Naive thymus-derived CD8-positive, alpha-beta T cell (primary cell): Measurements from ENCODE around the gene KIAA1328. TPM values are rescaled to one million over a fixed set of nuclear protein-coding genes. Genes with fewer than 3 reads are reported as not detected.
A peak's percentile ranks its signal among the peaks of the same experiment; 100 is the strongest.

Experiments used
- ATAC-seq, 2 donors: fragments of 150-1000 bp; cut with Tn5 transposase in 1 of 2; sonication (Bioruptor Pico), chemical (Tn5 transposase) in 1 of 2; 1 replicate in 1 of 2; 2 replicates in 1 of 2; pipeline ENCODE4 v1.10.0; 2021; ENCODE audit warnings: mild to moderate bottlenecking in 2 of 2, moderate library complexity in 2 of 2
- POLR2A ChIA-PET: fragments of 350-600 bp; sonication (Branson Sonifier 250); formaldehyde crosslinking; loops from one replicate; lab custom pipeline; 2021; ENCODE audit warnings: antibody characterized with exemption; lab: Charles Lee
- DNase-seq, 10 donors: peaks; one replicate each; pipeline versions ENCODE4 v3.0.0 to v3.0.0-alpha.2; 2020 to 2022
- H3K27ac Mint-ChIP-seq, 10 donors: one replicate each; pipeline ENCODE4 v1.8.0; 2020 to 2022; ENCODE audit warnings: mild to moderate bottlenecking in 10 of 10, mixed read lengths in 10 of 10, moderate library complexity in 4 of 10, inconsistent platforms in 1 of 10
- H3K27me3 Mint-ChIP-seq, 5 donors: one replicate each; pipeline ENCODE4 v1.8.0; 2021 to 2022; ENCODE audit warnings: mixed read lengths in 5 of 5
- H3K36me3 Mint-ChIP-seq, 3 donors: one replicate each; pipeline ENCODE4 v1.8.0; 2020 to 2022; ENCODE audit warnings: mixed read lengths in 3 of 3, mild to moderate bottlenecking in 2 of 3, inconsistent platforms in 1 of 3
- H3K4me1 Mint-ChIP-seq, 4 donors: one replicate each; pipeline ENCODE4 v1.8.0; 2021 to 2022; ENCODE audit warnings: mixed read lengths in 4 of 4
- H3K4me3 Mint-ChIP-seq, 10 donors: one replicate each; pipeline ENCODE4 v1.8.0; 2020 to 2022; ENCODE audit warnings: mild to moderate bottlenecking in 10 of 10, mixed read lengths in 10 of 10, moderate library complexity in 6 of 10, inconsistent platforms in 1 of 10
- H3K9me3 Mint-ChIP-seq, 9 donors: one replicate each; pipeline ENCODE4 v1.8.0; 2020 to 2022; ENCODE audit warnings: mixed read lengths in 9 of 9, mild to moderate bottlenecking in 3 of 9, inconsistent platforms in 1 of 9, moderate library complexity in 1 of 9
- polyA plus RNA-seq, 3 donors: library from polyadenylated mRNA; unstranded; fragments of 300-500 nt; fragmentation: Illumina TruSeq; gene quantifications; one replicate each; pipeline ENCODE4 v1.2.3, GENCODE V29; 2021
- total RNA-seq, 8 experiments: library from RNA in 2 of 8; stranded (reverse) in 2 of 8; gene quantifications; one replicate each; pipeline ENCODE4 v1.2.3 and lab custom pipeline; 2021 to 2026

KIAA1328 gene
- total and polyA plus RNA-seq, 5 experiments from 2014 or later = 6.3 to 15.1 (median 10.8) TPM

DNA sequence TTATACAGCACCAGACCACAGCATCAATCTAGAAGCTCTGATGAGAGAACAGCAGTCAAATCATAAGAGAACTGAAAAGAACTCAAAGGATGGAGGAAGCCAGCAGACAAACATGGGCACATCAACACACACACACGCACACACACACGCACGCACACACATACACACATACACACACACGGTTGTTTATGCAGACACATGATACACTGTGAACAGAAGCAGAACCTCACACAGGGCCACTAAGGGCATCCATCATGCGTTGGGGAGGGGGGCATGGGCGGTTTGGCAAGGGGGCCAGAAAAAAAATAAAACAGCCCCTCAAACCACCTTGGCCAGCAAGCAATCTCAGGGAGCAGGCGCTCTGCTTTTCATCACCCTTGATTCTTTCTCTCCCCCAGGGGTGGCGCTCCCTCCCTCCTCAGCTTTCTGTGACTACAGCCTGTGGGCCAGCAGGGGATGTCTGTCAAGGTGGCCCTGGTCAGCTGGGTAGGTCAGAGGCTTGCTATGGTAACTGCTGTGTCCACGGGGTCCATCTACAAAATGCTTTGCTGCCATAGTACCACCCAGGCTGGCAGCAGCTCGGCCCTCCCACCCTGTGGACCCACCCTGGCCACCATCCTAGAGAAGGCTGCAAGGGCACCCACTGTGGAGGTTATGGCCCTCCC is 418.7 kb downstream of the KIAA1328 start:
- no peak overlapping the region for H3K4me3 Mint-ChIP-seq
- POLR2A ChIA-PET = no interaction called here
- DNase-seq (no peak), ATAC-seq (no peak)
- peaks cover 0 to 13% (median 2%) of the 10 kb centered on the region in 3 donors for H3K36me3 Mint-ChIP-seq
- peaks cover 30 to 71% (median 59%) of the 10 kb centered on the region in 5 donors for H3K27me3 Mint-ChIP-seq
- no peak overlapping the region for H3K27ac Mint-ChIP-seq
- peaks cover 4 to 10% (median 7%) of the 10 kb centered on the region in 4 donors for H3K4me1 Mint-ChIP-seq
- H3K9me3 Mint-ChIP-seq = peaks cover 0 to 18% (median 9%) of the 10 kb centered on the region in 9 donors

DNA sequence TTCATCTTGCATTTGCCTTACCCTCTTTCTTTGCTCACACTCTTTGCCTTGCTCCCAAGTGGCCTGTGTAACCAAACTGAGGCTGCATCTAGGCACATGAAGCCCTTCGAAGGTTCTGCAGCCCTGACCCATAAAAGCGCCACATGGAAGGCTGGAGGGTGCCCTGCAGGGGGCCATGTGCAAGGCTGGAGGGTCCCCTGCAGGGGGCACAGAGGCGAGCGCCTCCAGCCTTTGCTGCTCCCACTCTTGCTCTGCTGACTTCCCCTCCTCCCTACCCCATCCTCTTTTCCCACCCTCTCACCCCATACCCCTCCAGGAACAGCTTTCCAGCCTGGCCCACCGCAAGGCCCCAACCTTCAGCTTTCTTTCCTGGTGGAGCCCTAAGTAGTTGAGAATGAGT is 419.4 kb downstream of the KIAA1328 start:
- Mint-ChIP-seq H3K4me1 (peaks cover 4 to 10% (median 7%) of the 10 kb centered on the region in 4 donors), H3K36me3 (peaks cover 0 to 13% (median 2%) of the 10 kb centered on the region in 3 donors), H3K27ac (no peak overlapping the region), H3K27me3 (peaks cover 30 to 71% (median 59%) of the 10 kb centered on the region in 5 donors), H3K9me3 (peaks cover 0 to 18% (median 9%) of the 10 kb centered on the region in 9 donors), H3K4me3 (no peak overlapping the region)
- POLR2A ChIA-PET = no interaction called here
- ATAC-seq (no peak), DNase-seq (no peak)

DNA sequence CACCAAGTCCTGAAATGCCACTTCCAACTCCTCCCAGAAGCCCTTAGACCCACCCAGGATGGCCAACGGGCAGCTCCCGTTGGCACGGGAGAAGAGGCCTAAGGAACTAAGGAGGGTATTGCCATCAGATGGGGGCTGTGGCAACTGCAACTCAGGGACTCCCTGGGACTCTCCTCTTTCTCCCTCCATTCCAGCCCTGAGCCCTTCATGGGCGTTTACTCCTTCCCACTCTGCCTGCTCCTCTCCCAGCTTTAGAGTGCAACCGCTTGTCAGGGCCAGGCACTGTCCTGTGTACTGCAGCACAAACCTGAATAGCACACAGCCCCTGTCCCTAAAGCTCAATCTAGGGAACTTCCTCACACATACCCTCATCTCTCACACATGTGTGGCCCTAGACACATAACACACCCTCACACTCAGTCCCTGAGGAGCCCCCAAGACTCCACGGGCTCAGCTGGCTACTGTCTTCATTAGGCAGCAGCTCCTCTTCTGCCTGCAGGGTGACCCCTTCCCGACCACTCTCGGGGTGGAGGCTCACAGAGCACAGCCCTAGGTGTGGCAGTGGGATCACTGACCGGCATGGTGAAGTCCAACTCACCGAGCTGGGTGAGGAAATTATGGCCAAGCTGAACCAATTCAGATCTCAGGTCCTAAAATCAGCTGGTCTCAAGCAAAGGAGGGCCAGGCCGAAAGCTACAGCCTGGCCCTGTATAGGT is 420.4 kb downstream of the KIAA1328 start:
- H3K4me1 Mint-ChIP-seq = peaks cover 0 to 7% (median 5%) of the 10 kb centered on the region in 4 donors
- H3K4me3 Mint-ChIP-seq = no peak overlapping the region
- peaks cover 0 to 18% (median 8%) of the 10 kb centered on the region in 9 donors for H3K9me3 Mint-ChIP-seq
- DNase-seq (no peak), ATAC-seq (no peak)
- H3K27me3 Mint-ChIP-seq = peaks cover 26 to 62% (median 51%) of the 10 kb centered on the region in 5 donors
- H3K27ac Mint-ChIP-seq = no peak overlapping the region
- POLR2A ChIA-PET = no interaction called here
- peaks cover 0 to 9% (median 0%) of the 10 kb centered on the region in 3 donors for H3K36me3 Mint-ChIP-seq

DNA sequence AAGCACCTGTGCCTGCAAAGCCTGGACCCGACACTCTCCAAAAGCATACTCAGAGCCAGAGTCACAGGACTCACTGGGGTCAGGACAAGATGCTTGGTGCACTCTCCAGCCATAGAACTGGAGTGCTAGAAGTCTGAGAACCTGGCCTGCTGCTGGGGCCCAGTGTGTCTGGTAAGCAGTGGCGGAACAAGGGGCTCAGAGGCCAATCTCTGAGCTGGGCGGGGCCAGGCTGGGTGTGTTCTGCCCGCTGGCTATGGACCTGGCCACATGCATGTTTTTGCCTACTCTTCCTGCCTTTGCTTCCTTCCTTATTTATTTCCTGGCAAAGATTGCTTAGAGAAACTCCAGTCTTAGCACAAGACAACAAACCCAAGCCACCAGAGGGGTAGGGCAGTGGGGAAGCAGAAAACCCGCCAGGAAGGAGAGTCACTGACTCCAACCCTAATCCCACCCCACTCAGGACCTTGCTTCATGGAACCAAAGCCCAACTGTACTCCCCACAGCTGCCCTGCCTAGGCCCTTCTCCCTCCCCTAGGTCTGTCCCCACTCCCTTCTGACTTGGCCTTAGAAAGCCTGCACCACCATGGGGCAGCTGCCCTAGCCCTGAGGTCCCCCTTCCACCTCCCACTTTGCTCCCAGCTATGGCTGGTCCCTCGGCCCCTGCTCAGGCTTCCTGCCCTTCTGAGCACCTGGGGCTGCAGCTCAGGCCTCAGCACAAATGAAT is 421.1 kb downstream of the KIAA1328 start:
- Mint-ChIP-seq H3K36me3 (peaks cover 0 to 5% (median 3%) of the 10 kb centered on the region in 3 donors), H3K9me3 (peaks cover 0 to 18% (median 3%) of the 10 kb centered on the region in 9 donors), H3K27me3 (peaks cover 28 to 62% (median 52%) of the 10 kb centered on the region in 5 donors), H3K27ac (no peak overlapping the region), H3K4me3 (no peak overlapping the region), H3K4me1 (peaks cover 0 to 13% (median 9%) of the 10 kb centered on the region in 4 donors)
- ATAC-seq (no peak), DNase-seq (no peak)
- POLR2A ChIA-PET = no interaction called here

DNA sequence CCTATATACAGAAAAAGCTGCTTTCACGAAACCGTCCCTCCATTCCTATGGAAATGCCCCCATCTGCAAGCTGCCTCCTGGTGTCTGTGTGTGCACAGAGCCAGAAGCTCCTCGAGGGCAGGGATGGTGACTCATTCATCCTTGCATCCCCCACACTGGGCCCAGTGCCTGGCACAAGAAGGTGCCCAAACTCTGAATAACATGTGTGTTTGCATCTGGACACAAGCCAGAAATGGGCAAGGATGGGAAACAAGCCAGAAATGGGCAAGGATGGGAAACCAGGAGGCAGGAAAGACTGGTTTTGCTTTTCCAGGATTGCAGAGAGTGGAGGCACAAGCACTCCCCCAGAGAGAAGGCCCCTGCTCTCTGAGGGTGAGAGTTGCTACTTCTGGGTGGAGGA is 422.8 kb downstream of the KIAA1328 start:
- Mint-ChIP-seq H3K4me1 (peaks cover 0 to 14% (median 9%) of the 10 kb centered on the region in 4 donors), H3K4me3 (peak overlapping the region in 2 of 10 donors; percentile 4 to 29), H3K36me3 (peaks cover 0 to 3% (median 0%) of the 10 kb centered on the region in 3 donors), H3K27me3 (peaks cover 29 to 69% (median 57%) of the 10 kb centered on the region in 5 donors), H3K27ac (no peak overlapping the region), H3K9me3 (peaks cover 0 to 17% (median 2%) of the 10 kb centered on the region in 9 donors)
- DNase-seq (no peak), ATAC-seq (no peak)
- POLR2A ChIA-PET = no interaction called here

DNA sequence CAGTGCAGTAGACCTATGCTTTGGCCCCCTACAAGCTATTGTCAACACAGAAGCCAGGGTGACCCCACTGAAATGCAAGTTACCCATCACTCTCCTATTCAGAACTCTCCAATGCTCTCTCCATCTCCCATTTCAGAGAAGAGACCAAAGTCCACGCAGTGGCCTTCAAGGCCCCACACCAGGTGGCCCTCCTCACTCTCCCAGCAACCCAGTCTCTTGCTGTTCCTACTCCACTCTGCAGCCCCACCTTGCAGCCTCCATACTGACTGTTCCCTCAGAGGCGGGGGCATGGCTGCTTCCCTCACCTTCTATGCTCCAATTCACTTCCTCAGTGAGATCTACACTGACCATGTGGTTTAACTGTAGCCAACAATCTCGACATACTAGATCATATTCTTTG is 423.4 kb downstream of the KIAA1328 start:
- Mint-ChIP-seq H3K4me1 (peaks cover 0 to 14% (median 8%) of the 10 kb centered on the region in 4 donors), H3K27me3 (peaks cover 27 to 76% (median 53%) of the 10 kb centered on the region in 5 donors), H3K4me3 (peak overlapping the region in 7 of 10 donors; percentile 1 to 61 (median 50)), H3K36me3 (peaks cover 0 to 3% (median 0%) of the 10 kb centered on the region in 3 donors), H3K9me3 (peaks cover 0 to 13% (median 2%) of the 10 kb centered on the region in 9 donors), H3K27ac (no peak overlapping the region)
- DNase-seq (no peak), ATAC-seq (no peak)
- POLR2A ChIA-PET = no interaction called here

DNA sequence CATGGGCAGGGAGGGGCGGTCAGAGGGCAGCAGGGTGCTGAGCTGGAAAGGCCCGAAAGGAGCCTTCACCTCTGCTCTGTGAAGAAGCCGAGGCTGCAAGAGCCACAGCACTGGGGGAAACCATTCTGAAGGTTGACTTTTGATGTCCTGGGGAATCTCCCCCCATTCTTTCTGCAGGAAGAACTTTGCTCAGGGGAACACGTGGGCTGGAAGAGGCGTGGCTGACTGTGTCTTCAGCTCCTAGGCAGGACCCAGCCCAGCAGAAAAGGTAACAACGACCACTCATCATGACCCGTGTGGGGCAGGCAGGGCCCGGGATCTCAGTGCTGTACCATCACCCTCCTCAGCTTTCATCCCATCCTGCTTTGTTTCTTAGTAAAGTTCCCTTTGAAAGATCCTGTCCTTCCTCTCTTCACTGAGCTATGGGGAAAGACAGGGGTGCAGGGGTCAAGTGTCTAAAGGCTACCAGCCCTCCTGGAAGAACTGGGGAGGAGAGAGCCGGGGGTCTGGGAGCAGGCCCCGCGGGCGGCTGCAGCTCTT is 424.0 kb downstream of the KIAA1328 start:
- no peak for DNase-seq
- POLR2A ChIA-PET = no interaction called here
- Mint-ChIP-seq H3K27ac (peak overlapping the region in 1 of 10 donors; percentile 73), H3K4me3 (peak overlapping the region in 7 of 10 donors; percentile 2 to 61 (median 55)), H3K9me3 (peaks cover 0 to 14% (median 0%) of the 10 kb centered on the region in 9 donors), H3K27me3 (peaks cover 28 to 82% (median 54%) of the 10 kb centered on the region in 5 donors), H3K4me1 (peaks cover 0 to 14% (median 8%) of the 10 kb centered on the region in 4 donors), H3K36me3 (peaks cover 0 to 3% (median 0%) of the 10 kb centered on the region in 3 donors)
- ATAC-seq = no peak

DNA sequence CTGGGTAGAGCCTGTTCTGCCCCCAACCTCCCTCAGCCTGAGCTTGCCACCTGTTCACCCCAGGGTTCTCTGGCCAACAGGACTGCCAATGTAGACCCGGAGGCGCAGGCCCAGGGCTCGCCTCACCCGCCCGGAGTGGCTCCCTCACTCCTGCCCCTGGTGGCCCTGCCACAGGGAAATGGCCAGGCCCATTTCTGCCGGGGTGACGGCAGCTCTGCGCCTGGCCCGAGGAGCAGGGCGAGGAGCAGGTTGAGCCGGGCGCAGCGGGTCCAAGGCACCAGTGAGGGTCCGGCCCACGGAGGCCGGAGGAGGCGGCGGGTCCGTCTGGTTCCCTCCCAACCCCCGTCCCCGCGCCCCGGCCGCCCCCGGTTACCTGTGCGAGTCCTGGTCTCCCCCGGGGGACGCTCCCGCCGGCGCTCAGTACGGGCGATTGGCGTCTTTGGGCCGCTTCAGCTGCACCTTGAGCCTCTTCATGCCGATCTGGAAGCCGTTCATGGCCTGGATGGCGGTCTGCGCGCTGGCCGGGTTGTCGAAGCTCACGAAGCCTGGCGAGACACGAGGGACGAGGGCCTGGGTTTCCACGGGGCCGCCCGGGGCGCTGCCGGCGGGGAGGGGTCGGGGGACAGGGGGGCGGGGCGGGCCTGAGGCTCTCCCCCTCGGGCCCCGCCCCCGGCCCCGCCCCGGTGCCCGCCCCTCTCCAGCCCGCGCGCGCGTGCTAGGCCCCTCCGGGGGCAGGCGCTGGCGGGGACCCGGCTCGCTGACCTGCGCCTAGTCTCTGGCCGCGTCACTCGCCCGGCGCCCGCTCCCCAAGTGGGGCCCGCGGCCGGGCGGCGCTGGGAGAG is 424.7 kb downstream of the KIAA1328 start:
- H3K4me3 Mint-ChIP-seq = peak overlapping the region in 3 of 10 donors; percentile 12 to 60 (median 23)
- no peak for DNase-seq
- no peak overlapping the region for H3K27ac Mint-ChIP-seq
- H3K9me3 Mint-ChIP-seq = peaks cover 0 to 9% (median 0%) of the 10 kb centered on the region in 9 donors
- H3K27me3 Mint-ChIP-seq = peaks cover 32 to 89% (median 60%) of the 10 kb centered on the region in 5 donors
- peaks cover 0 to 3% (median 0%) of the 10 kb centered on the region in 3 donors for H3K36me3 Mint-ChIP-seq
- ATAC-seq = no peak
- POLR2A ChIA-PET = no interaction called here
- peaks cover 0 to 14% (median 9%) of the 10 kb centered on the region in 4 donors for H3K4me1 Mint-ChIP-seq

DNA sequence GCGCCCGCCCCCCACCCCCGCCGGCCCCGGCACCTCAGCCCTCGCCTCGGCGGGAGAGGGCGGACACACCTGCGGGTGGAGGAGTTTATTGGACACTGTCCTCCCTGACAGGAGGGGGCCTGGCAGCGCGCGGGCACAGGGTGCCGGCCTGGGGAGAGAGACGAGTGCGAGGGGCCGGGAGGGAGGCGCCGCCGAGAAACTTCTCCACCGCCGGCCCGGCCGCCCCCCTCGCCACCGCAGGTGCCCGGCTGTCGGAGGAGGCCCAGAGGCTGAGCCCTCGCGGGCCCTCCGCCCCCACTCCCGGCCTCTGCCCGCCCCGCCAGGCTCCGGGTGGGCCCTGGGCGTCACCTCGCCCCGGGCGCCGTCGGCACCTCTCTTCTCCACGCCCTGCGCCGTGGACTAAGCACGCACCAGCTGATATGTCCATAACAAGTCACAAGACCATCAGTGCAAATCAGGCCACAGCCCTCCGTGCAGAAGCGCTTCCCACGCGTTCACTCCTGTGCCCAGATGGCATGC is 425.4 kb downstream of the KIAA1328 start:
- no peak overlapping the region for H3K27ac Mint-ChIP-seq
- peaks cover 0 to 14% (median 8%) of the 10 kb centered on the region in 4 donors for H3K4me1 Mint-ChIP-seq
- peak overlapping the region in 8 of 10 donors; percentile 33 to 86 (median 74) for H3K4me3 Mint-ChIP-seq
- peaks cover 0 to 3% (median 0%) of the 10 kb centered on the region in 3 donors for H3K36me3 Mint-ChIP-seq
- peaks cover 32 to 88% (median 56%) of the 10 kb centered on the region in 5 donors for H3K27me3 Mint-ChIP-seq
- no peak for ATAC-seq
- DNase-seq = no peak
- POLR2A ChIA-PET = no interaction called here
- H3K9me3 Mint-ChIP-seq = peaks cover 0 to 9% (median 0%) of the 10 kb centered on the region in 9 donors

DNA sequence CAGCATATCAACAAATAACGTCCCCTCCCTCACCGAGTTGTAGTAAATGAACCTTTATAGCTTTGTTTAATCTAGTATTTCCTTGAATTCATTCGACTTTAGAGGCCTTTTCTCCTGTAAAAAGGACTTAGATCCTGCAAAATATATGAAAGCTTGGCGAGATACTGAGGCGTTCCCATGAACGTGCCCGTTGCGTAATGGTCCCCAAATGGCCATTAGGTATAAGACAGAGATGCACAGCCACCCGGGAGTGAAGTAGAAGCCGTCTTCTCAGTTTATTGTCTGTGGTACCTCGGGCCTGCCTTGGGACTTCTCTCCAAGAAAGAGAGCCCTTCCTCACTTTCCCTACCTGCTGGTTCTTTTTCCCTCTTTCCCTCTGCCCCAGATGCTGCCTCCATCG is 426.0 kb downstream of the KIAA1328 start:
- H3K4me1 Mint-ChIP-seq = peaks cover 0 to 14% (median 8%) of the 10 kb centered on the region in 4 donors
- POLR2A ChIA-PET = no interaction called here
- no peak for DNase-seq
- peaks cover 32 to 82% (median 53%) of the 10 kb centered on the region in 5 donors for H3K27me3 Mint-ChIP-seq
- no peak for ATAC-seq
- H3K4me3 Mint-ChIP-seq = peak overlapping the region in 9 of 10 donors; percentile 33 to 86 (median 73)
- peaks cover 0 to 9% (median 0%) of the 10 kb centered on the region in 9 donors for H3K9me3 Mint-ChIP-seq
- H3K27ac Mint-ChIP-seq = no peak overlapping the region
- H3K36me3 Mint-ChIP-seq = peaks cover 0 to 3% (median 0%) of the 10 kb centered on the region in 3 donors

DNA sequence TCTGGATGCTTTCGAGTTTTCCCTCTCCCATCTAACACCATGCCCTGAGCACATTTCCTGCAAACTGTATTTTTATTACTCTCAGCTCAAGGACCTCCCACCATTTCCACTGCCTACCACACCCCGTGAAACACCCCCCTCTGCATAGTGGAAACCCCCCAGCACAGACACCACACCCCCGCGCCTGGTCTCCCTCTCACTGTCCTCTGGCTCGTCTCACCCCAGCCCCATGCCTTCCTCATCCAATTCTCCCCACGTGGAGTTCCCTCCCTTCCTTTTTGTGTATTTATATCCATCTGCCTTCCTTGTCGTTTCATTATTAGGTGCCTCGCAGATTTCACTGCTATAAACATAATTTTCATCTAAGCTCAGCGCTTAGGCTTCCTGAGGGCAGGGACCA is 429.2 kb downstream of the KIAA1328 start:
- POLR2A ChIA-PET = no interaction called here
- no peak overlapping the region for H3K27ac Mint-ChIP-seq
- no peak overlapping the region for H3K4me3 Mint-ChIP-seq
- H3K27me3 Mint-ChIP-seq = peaks cover 20 to 63% (median 32%) of the 10 kb centered on the region in 5 donors
- ATAC-seq (no peak), DNase-seq (no peak)
- peaks cover 0 to 9% (median 5%) of the 10 kb centered on the region in 4 donors for H3K4me1 Mint-ChIP-seq
- peaks cover 0 to 5% (median 0%) of the 10 kb centered on the region in 9 donors for H3K9me3 Mint-ChIP-seq
- peaks cover 0 to 3% (median 0%) of the 10 kb centered on the region in 3 donors for H3K36me3 Mint-ChIP-seq
